Fibroblast of lung (primary cell): ENCODE results near the gene POLN.
A peak's percentile ranks its signal among the peaks of the same experiment; 100 is the strongest.

Experiments used
- CTCF ChIP-seq, 2 donors: IDR thresholded peaks in 1 of 2; conservative IDR thresholded peaks in 1 of 2; 1 replicate in 1 of 2; 2 replicates in 1 of 2; pipeline ENCODE4 v1.5.1; 2011 to 2012; ENCODE audit warnings: low read length in 2 of 2, control low read depth in 1 of 2, inconsistent platforms in 1 of 2, low read depth in 1 of 2, mild to moderate bottlenecking in 1 of 2
- EZH2 ChIP-seq: IDR thresholded peaks from 2 replicates; pipeline ENCODE4 v1.5.1; 2012; ENCODE audit warnings: low read length, control low read depth, mild to moderate bottlenecking; ENCODE audit errors: missing control alignments

GRCh38 chr4:2057382-2058065 is 184.4 kb downstream of the POLN start:
- TF ChIP-seq CTCF (conservative IDR thresholded peaks at IDR 0.05 in 1 of 2, IDR thresholded peaks at IDR 0.05 in 1 of 2; ENCODE audit: low read depth in 1 of 2, low read length in 2 of 2) (no peak), EZH2 (peak; percentile 38)
